Ishikawa (cell line): ENCODE results near the gene BAHD1.

ENCODE experiments used
- CEBPB ChIP-seq: IDR thresholded peaks from 2 replicates; pipeline ENCODE4 v1.6.1; 2012
- EGR1 ChIP-seq: IDR thresholded peaks from 2 replicates; pipeline ENCODE4 v1.6.1; 2012
- EP300 ChIP-seq: IDR thresholded peaks from 2 replicates; pipeline ENCODE4 v1.6.1; 2012; ENCODE audit warnings: borderline replicate concordance
- FOXM1 ChIP-seq: IDR thresholded peaks from 2 replicates; pipeline ENCODE4 v1.6.1; 2012; ENCODE audit warnings: low read depth, borderline replicate concordance
- NFIC ChIP-seq: IDR thresholded peaks from 2 replicates; pipeline ENCODE4 v1.6.1; 2012
- RAD21 ChIP-seq: IDR thresholded peaks from 2 replicates; pipeline ENCODE4 v1.6.1; 2012; ENCODE audit warnings: low read depth
- TAF1 ChIP-seq: IDR thresholded peaks from 2 replicates; pipeline ENCODE4 v1.6.1; 2012; ENCODE audit warnings: low read depth, mild to moderate bottlenecking
- TEAD4 ChIP-seq: IDR thresholded peaks from 2 replicates; pipeline ENCODE4 v1.6.1; 2012
- YY1 ChIP-seq: IDR thresholded peaks from 2 replicates; pipeline ENCODE4 v1.6.1; 2012; ENCODE audit warnings: low read depth
- ZBTB7A ChIP-seq: IDR thresholded peaks from 2 replicates; pipeline ENCODE4 v1.6.1; 2012; ENCODE audit warnings: low read depth
- TF ChIP-seq, protein P1 (sequence below): IDR thresholded peaks from 2 replicates; pipeline ENCODE4 v1.6.1; 2012; ENCODE audit warnings: low read depth, mild to moderate bottlenecking

- TF ChIP-seq EP300 (no peak), YY1 (no peak), TAF1 (no peak), EGR1 (no peak), TEAD4 (no peak), NFIC (no peak), RAD21 (no peak), CEBPB (no peak), FOXM1 (no peak), ZBTB7A (no peak)
- TF ChIP-seq, protein P1, sequence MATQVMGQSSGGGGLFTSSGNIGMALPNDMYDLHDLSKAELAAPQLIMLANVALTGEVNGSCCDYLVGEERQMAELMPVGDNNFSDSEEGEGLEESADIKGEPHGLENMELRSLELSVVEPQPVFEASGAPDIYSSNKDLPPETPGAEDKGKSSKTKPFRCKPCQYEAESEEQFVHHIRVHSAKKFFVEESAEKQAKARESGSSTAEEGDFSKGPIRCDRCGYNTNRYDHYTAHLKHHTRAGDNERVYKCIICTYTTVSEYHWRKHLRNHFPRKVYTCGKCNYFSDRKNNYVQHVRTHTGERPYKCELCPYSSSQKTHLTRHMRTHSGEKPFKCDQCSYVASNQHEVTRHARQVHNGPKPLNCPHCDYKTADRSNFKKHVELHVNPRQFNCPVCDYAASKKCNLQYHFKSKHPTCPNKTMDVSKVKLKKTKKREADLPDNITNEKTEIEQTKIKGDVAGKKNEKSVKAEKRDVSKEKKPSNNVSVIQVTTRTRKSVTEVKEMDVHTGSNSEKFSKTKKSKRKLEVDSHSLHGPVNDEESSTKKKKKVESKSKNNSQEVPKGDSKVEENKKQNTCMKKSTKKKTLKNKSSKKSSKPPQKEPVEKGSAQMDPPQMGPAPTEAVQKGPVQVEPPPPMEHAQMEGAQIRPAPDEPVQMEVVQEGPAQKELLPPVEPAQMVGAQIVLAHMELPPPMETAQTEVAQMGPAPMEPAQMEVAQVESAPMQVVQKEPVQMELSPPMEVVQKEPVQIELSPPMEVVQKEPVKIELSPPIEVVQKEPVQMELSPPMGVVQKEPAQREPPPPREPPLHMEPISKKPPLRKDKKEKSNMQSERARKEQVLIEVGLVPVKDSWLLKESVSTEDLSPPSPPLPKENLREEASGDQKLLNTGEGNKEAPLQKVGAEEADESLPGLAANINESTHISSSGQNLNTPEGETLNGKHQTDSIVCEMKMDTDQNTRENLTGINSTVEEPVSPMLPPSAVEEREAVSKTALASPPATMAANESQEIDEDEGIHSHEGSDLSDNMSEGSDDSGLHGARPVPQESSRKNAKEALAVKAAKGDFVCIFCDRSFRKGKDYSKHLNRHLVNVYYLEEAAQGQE: no peak
Observed at GRCh38 chr15:40454904-40455391, 14.2 kb downstream of the BAHD1 start.
